GM13976 (cell line): ENCODE results near the gene LSM4.

Experiments used
- DNase-seq: peaks from one replicate; pipeline ENCODE4 v3.0.0; 2012; ENCODE audit warnings: low spot score
- in situ Hi-C: fragments of 300-500 bp; cut with MboI; formaldehyde crosslinking; loops from one replicate; pipeline ENCODE4 v1.12.0; 2022; ENCODE audit warnings: low sequenced_read_pairs, mixed read lengths, inconsistent platforms; ENCODE audit not compliant: unreplicated experiment
- TF ChIP-seq, protein P1 (sequence below): IDR thresholded peaks from 2 replicates; pipeline ENCODE4 v1.5.1; 2012; ENCODE audit warnings: borderline replicate concordance, mild to moderate bottlenecking; ENCODE audit not compliant: insufficient read depth; ENCODE audit errors: extremely low read depth, missing control alignments, control extremely low read depth

The LSM4 gene

DNA sequence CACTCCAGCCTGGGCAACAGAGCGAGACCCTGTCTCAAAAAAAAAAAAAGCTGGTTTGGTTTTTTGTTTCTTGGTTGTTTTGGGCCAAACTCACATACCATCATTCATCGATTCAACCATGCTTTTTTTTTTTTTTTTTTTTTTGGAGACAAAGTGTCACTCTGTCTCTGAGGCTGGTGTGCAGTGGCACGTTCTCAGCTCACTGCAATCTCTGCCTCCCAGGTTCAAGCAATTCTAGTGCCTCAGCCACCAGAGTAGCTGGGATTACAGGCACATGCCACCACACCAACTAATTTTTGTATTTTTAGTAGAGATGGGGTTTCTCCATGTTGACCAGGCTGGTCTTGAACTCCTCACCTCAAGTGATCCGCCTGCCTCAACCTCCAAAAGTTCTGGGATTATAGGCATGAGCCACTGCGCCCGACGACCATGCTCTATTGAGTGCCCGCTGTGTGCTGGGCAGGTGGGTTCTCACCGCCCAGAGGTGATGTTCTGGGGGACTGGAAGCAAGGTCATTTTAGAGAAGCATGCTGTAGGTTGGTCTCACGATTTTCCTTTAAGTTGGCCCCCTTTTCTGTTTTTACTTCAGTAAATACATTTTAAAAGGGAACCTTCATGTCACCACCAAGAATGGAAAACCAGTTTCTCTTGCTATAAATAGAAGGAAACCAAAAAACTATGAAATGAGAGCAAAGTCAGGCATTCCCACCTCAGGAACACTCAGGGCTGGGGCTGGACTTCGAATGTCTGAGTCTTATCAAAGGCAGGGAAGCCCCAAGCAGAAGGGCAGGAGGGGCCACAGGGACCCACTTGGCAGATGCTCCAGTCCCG lies 33.2 kb downstream of the LSM4 start:
- TF ChIP-seq, protein P1, sequence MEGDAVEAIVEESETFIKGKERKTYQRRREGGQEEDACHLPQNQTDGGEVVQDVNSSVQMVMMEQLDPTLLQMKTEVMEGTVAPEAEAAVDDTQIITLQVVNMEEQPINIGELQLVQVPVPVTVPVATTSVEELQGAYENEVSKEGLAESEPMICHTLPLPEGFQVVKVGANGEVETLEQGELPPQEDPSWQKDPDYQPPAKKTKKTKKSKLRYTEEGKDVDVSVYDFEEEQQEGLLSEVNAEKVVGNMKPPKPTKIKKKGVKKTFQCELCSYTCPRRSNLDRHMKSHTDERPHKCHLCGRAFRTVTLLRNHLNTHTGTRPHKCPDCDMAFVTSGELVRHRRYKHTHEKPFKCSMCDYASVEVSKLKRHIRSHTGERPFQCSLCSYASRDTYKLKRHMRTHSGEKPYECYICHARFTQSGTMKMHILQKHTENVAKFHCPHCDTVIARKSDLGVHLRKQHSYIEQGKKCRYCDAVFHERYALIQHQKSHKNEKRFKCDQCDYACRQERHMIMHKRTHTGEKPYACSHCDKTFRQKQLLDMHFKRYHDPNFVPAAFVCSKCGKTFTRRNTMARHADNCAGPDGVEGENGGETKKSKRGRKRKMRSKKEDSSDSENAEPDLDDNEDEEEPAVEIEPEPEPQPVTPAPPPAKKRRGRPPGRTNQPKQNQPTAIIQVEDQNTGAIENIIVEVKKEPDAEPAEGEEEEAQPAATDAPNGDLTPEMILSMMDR, result no peak
- in situ Hi-C loops, result no loop called here
- DNase-seq, result no peak

DNA sequence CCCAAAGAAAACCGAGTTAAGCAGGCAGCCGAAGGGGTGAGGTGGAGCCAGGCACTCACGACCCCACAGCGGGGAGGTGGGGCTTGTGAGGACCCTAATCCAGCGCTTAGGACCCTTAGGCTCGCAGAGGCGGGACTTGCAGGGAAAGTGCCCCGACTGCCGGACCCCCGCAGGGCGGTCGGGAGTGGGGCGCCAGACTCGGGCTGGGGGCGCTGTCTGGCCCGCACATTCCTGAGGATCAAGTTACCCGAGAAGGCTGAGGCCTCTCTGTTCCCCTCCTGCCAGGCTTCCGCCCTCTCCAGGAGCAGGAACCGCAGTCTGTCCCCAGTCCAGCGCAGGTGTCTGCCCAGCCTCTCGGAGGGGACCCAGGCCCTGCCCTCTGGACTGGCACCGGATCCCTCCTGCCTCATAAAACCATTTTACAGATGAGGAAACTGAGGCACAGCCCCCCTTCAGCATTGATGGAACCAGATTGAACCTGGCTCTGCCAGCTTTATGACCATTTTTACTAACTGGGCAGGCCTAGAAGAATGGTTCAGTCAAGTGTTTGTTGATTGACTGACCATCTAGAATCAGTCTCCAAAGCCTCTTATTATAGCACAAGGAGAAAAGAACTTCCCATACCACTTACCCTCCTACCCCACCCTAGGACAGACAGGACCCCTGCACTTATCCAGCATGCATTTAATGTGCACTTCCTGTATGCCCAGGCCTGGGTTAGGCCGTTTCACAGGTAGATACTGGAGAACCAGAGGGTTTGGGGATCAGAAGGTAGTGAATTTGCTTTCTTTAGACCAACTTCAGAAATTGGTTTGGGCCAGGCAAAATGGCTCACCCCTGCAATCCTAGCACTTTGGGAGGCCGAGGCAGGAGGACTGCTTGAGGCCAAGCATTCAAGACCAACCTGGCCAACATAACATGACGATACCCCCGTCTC lies 34.8 kb downstream of the LSM4 start:
- in situ Hi-C loops, result no loop called here
- DNase-seq, result no peak

DNA sequence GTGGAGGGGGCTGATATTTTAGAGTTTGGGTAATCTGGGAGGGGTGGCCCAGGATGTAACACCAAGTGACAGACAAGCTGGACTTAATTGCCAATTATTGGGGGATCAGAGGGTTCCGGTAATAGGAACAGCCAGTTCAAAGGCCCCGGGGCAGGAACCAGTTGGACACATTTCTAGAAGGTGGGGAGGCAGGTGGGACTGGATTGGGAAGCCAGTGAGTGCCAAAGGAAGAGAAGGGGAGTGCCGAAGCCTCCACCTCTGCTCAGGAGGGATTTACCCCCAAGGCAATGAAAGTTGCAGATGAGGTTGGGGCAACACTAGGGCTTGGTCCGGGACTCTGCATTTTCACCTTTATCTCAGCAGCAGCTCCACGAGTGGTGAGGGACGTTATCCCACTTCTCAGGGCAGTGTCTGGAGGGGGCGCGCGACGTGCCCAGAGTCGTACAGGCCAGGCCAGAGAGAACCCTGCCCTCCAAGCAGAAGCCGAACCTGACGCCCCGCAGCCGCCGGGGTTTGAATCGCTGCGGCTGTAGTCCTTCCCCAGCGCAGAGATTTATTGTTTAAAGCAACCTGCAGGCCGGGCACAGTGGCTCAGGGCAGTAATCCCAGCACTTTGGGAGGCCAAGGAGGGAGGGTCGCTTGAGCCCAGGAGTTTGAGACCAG lies 35.8 kb downstream of the LSM4 start:
- in situ Hi-C loops, result no loop called here
- TF ChIP-seq, protein P1, result no peak
- no peak for DNase-seq

More for the DNA sequence above, 34.8 kb downstream of the LSM4 start:
- TF ChIP-seq, protein P1, result no peak

DNA sequence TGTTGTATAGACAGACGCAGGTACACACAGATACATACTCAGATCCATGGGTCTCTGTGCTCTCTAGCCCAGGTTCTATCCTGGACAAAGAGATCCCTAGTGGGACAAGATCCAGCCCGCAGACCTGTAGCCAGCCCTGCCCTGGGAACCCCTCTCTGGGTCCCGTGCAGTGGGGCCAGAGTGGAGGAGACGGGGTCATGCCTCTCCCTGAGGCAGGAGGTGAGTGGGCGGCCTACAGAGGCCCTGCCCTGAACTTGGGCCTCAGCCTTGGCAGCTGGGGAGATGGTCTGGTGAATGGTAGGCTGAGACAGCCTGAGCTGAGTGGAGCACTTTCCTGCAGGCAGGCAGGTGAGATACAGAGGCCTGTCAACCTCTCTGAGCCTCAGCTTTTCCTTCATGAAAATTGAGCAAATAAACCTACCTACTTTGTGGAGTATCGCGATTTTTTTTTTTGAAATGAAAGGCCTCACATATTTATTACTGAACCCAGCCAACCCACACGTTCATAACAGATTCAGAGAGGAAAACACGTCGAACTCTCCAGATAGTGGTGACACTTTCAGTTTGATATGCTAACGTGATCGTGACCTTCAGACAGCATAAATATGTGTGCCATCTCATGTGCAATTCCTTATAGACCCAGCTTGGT lies 38.0 kb downstream of the LSM4 start:
- TF ChIP-seq, protein P1, result no peak
- peak; percentile 55 for DNase-seq
- in situ Hi-C loops, result no loop called here

DNA sequence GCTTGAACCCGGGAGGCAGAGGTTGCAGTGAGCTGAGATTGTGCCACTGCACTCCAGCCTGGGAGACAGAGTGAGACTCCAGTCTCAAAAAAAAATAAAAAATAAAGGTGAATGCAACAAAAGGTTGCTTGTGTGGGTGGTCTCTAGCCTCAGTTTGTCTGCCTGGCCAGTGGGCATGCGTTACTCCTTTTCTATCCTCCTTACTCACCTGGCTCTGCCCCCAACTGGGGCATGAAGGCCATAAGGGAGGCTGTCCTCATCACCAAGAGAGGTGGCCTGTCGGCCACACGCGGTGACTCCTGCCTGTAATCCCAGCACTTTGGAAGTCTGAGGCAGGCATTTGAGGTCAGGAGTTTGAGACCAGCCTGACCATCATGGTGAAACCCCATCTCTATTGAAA lies 39.5 kb downstream of the LSM4 start:
- no peak for DNase-seq
- TF ChIP-seq, protein P1, result no peak
- in situ Hi-C loops, result no loop called here

DNA sequence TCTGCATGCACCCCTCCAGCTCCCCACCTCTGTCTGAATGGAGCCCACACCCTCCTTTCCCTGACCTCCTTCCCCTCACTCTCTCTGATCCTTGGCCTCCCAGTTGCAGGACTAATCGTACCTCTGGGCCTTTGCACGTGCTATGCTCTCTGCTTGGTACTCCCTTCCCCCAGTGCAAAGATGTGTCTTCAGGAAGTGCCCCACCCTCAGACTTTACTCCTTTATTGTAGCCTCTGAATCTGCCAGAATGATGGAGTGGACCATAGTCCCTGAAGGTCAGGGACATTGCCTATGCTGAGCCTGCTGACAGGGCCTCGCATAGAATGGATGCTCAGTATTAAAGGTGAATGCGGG lies 40.1 kb downstream of the LSM4 start:
- DNase-seq, result no peak
- in situ Hi-C loops, result no loop called here
- TF ChIP-seq, protein P1, result no peak
